A673 (cell line): ENCODE results near the gene OOSP1. TPM values are rescaled to one million over a fixed set of nuclear protein-coding genes. Genes with fewer than 3 reads are reported as not detected.
"Not testable (repeated sequence)": the region's sequence is repeated elsewhere in the genome, so short reads cannot be mapped to it uniquely, and the experiment has no call there.

Experiments
- BruUV-seq: library from RNA; stranded (reverse); fragments of 400-500 nt; replicated peaks from 2 replicates; lab custom pipeline; 2021; lab: Mats Ljungman, UMichigan
- CTCF ChIA-PET: fragments of 300-600 bp; sonication (Branson Sonifier 250); formaldehyde crosslinking; loops from one replicate; lab custom pipeline; 2022; ENCODE audit warnings: antibody characterized with exemption; lab: Charles Lee
- POLR2A ChIA-PET: fragments of 300-600 bp; sonication (Branson Sonifier 250); formaldehyde crosslinking; loops from one replicate; lab custom pipeline; 2022; ENCODE audit warnings: antibody characterized with exemption; ENCODE audit not compliant: low non-redundant PET; lab: Charles Lee
- DNase-seq: peaks from one replicate; pipeline ENCODE4 v3.0.0-alpha.2; 2015; ENCODE audit warnings: low spot score
- H3K27ac ChIP-seq: fragments of 200-600 bp; sonication (generic); 2 replicates; pipeline ENCODE4 v1.5.1; 2016; ENCODE audit warnings: mixed run types, low read depth, mild to moderate bottlenecking, mixed read lengths, antibody characterized with exemption, low read length; ENCODE audit not compliant: poor library complexity, severe bottlenecking
- H3K27me3 ChIP-seq: fragments of 200-600 bp; sonication (generic); replicated peaks from 2 replicates; pipeline ENCODE4 v1.6.1; 2017; ENCODE audit warnings: mixed run types, low read depth, mild to moderate bottlenecking, mixed read lengths, antibody characterized with exemption, low read length; ENCODE audit not compliant: insufficient read depth, poor library complexity
- H3K36me3 ChIP-seq: fragments of 200-600 bp; sonication (generic); 2 replicates; pipeline ENCODE4 v1.6.1; 2016; ENCODE audit warnings: mixed run types, mild to moderate bottlenecking, mixed read lengths, antibody characterized with exemption, low read length; ENCODE audit not compliant: insufficient read depth, poor library complexity, severe bottlenecking
- H3K4me1 ChIP-seq: fragments of 200-600 bp; sonication (generic); 2 replicates; pipeline ENCODE4 v1.6.1; 2017; ENCODE audit warnings: mixed run types, mild to moderate bottlenecking, mixed read lengths, antibody characterized with exemption, low read length; ENCODE audit not compliant: insufficient read depth, poor library complexity, severe bottlenecking
- H3K4me3 ChIP-seq: fragments of 200-600 bp; sonication (generic); 2 replicates; pipeline ENCODE4 v1.5.1; 2016; ENCODE audit warnings: low read depth, mixed run types, mild to moderate bottlenecking, mixed read lengths, low read length; ENCODE audit not compliant: poor library complexity, severe bottlenecking
- H3K9me3 ChIP-seq: fragments of 200-600 bp; sonication (generic); 2 replicates; pipeline ENCODE4 v1.6.1; 2016; ENCODE audit warnings: mixed run types, low read depth, mild to moderate bottlenecking, mixed read lengths, antibody characterized with exemption, low read length; ENCODE audit not compliant: poor library complexity, severe bottlenecking
- CTCF ChIP-seq: fragments of 300-800, 200-600 bp; sonication (generic); conservative IDR thresholded peaks from 2 replicates; pipeline ENCODE4 v1.5.1; 2017; ENCODE audit warnings: low read depth, mild to moderate bottlenecking, antibody characterized with exemption, low read length, moderate library complexity, mixed read lengths
- EZH2 ChIP-seq: fragments of 200-600 bp; sonication (generic); IDR thresholded peaks from 2 replicates; pipeline ENCODE4 v1.6.1; 2017; ENCODE audit warnings: borderline replicate concordance, low read depth, mild to moderate bottlenecking, mixed read lengths, antibody characterized with exemption, low read length; ENCODE audit not compliant: poor library complexity, severe bottlenecking
- intact Hi-C: fragments of 100-400 bp; cut with micrococcal nuclease; formaldehyde crosslinking; loops from one replicate; pipeline ENCODE4 v1.10.0; 2022; ENCODE audit not compliant: unreplicated experiment
- total RNA-seq: library from RNA; stranded (reverse); gene quantifications from 2 replicates; pipeline ENCODE4 v1.2.3, GENCODE V29; 2021

OOSP1 gene
- total RNA-seq, 1 experiment from 2014 or later, result not detected

- no TSS peak for BruUV-seq
Measured at GRCh38 chr11:59968395-59968783, 30.2 kb downstream of the OOSP1 start.

GRCh38 chr11:59973097-59973496 lies 34.9 kb downstream of the OOSP1 start:
- no TSS peak for BruUV-seq
- H3K27me3 ChIP-seq, result peaks cover 26% of the 10 kb centered on the region
- DNase-seq, result no peak
- intact Hi-C loops, result loop anchor here (10.0 kb wide), 1 partner anchor 62 kb away; no protein-coding TSS in a partner anchor
- H3K4me3 ChIP-seq, result no peak overlapping the region
- H3K27ac ChIP-seq, result no peak overlapping the region
- ChIA-PET CTCF (no interaction called here), POLR2A (no interaction called here)
- H3K4me1 ChIP-seq, result no peaks in the 10 kb centered on the region
- no peak for TF ChIP-seq EZH2
- no peak for TF ChIP-seq CTCF
- no peaks in the 10 kb centered on the region for H3K36me3 ChIP-seq
- no peaks in the 10 kb centered on the region for H3K9me3 ChIP-seq

More at GRCh38 chr11:59968395-59968783, 30.2 kb downstream of the OOSP1 start:
- DNase-seq, result no peak
- peaks cover 35% of the 10 kb centered on the region for H3K27me3 ChIP-seq
- TF ChIP-seq CTCF, result no peak
- TF ChIP-seq EZH2, result no peak
- H3K36me3 ChIP-seq, result no peaks in the 10 kb centered on the region
- H3K9me3 ChIP-seq, result no peaks in the 10 kb centered on the region
- H3K4me3 ChIP-seq, result no peak overlapping the region
- ChIA-PET POLR2A (no interaction called here), CTCF (no interaction called here)
- no peak overlapping the region for H3K27ac ChIP-seq
- H3K4me1 ChIP-seq, result no peaks in the 10 kb centered on the region
- intact Hi-C loops, result no loop called here

- H3K9me3 ChIP-seq, result no peaks in the 10 kb centered on the region
- intact Hi-C loops, result no loop called here
- H3K27me3 ChIP-seq, result peaks cover 16% of the 10 kb centered on the region
- no TSS peak for BruUV-seq
- CTCF ChIA-PET, result no interaction called here
- H3K4me1 ChIP-seq, result no peaks in the 10 kb centered on the region
- no peak overlapping the region for H3K27ac ChIP-seq
- no peaks in the 10 kb centered on the region for H3K36me3 ChIP-seq
- POLR2A ChIA-PET, result no interaction called here
- TF ChIP-seq EZH2, result no peak
- no peak for TF ChIP-seq CTCF
- no peak overlapping the region for H3K4me3 ChIP-seq
- no peak for DNase-seq
Measured at GRCh38 chr11:59981106-59981770, 43.0 kb downstream of the OOSP1 start.

GRCh38 chr11:59982037-59982436 lies 43.8 kb downstream of the OOSP1 start:
- H3K9me3 ChIP-seq, CTCF ChIA-PET, H3K27ac ChIP-seq, intact Hi-C loops, BruUV-seq, H3K36me3 ChIP-seq, H3K4me3 ChIP-seq, POLR2A ChIA-PET, H3K4me1 ChIP-seq, DNase-seq: not testable (repeated sequence)
- peaks cover 12% of the 10 kb centered on the region for H3K27me3 ChIP-seq
